HG03139 (cell line): Measurements from ENCODE around the gene CACNG7.
"Not testable (repeated sequence)": the region's sequence is repeated elsewhere in the genome, so short reads cannot be mapped to it uniquely, and the experiment has no call there.

Experiments
- ATAC-seq: cut with Tn5 transposase; IDR thresholded peaks from one replicate; pipeline ENCODE4 v1.9.1; 2021; ENCODE audit not compliant: unreplicated experiment

Gene CACNG7

GRCh38 chr19:53904909-53905308 is 4.2 kb upstream of the CACNG7 start:
- no peak for ATAC-seq

- no peak for ATAC-seq
Observed at GRCh38 chr19:53905787-53906186, 3.3 kb upstream of the CACNG7 start.

- ATAC-seq = no peak
Observed at GRCh38 chr19:53906211-53907192, 2.6 kb upstream of the CACNG7 start.

DNA sequence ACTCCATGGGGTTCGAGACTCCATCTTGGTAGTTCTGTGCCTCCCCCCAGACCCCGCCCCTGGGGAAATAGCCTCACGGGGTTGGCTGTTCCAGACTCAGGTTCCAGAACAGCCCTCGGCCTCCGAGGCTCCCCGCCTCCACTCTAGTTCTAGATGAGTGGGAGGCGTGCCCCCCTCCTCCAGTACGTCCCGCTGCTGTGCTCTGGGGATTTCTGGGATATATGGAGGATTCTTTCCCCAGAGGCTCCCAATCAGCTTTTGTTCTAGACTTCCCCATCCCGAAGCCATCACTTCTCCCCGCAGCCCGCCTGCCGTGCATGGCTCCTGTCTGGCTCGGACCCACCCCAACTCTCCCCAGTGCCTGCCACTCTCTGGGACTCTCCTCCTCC is 1.9 kb upstream of the CACNG7 start:
- no peak for ATAC-seq

DNA sequence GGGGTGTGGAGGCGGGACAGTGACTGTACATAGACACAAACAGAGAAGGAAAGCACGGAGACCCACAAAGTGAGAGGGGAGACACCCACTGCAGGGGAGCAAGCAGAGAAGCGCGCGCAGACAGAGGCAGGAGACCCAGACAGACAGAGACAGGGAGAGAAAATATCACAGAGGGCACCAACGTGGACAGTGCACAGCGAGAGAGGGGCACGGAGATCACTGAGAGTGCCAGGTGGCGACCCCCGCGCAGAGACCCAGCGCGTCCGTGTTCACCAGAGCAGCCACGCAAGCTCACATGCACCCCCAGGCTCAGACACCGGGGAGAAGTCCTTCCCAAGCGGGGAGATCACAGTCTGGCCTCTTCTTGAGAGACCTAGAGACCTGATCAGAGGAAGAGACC is 1.4 kb upstream of the CACNG7 start:
- no peak for ATAC-seq

DNA sequence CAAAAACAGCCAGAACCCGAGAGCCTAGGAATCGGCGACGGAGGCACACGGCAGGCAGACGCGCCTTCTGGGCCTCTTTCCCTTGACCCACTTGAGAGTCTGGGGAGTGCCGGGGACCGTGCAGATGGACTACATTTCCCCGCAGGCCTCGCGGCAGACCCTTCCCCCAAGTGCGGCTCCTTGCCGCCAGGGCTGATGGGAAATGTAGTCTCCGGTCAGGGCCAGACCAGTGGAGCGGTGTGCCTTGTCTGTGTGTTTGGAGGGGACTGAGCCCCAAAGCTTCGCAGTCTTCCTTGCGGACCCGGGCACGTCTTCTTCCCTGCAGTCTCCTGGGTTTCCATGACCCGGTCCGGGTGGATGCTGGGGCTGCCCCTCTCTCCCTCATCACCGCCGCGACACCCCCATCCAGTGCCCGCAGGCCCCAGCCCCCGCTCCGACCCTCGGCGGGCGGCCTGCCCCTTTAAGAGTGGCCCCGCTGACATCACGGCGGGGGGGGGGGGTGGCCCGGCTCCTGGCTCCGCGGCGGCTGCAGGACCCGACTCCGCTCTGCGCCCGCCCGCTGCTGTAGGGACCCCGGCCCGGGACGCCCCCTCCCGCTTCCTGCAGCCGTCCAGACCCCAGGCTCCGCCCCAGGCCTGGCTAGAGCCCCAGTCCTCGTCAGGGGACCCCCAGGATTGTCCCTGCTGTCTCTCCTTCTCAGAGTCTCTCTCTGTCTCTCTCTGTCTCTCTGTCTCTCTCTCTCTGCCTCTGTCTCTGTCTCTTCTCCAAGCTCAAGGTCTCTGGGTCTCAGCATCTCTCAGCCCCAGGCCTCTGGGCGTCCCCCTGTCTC is 758 bp upstream of the CACNG7 start:
- ATAC-seq = no peak

DNA sequence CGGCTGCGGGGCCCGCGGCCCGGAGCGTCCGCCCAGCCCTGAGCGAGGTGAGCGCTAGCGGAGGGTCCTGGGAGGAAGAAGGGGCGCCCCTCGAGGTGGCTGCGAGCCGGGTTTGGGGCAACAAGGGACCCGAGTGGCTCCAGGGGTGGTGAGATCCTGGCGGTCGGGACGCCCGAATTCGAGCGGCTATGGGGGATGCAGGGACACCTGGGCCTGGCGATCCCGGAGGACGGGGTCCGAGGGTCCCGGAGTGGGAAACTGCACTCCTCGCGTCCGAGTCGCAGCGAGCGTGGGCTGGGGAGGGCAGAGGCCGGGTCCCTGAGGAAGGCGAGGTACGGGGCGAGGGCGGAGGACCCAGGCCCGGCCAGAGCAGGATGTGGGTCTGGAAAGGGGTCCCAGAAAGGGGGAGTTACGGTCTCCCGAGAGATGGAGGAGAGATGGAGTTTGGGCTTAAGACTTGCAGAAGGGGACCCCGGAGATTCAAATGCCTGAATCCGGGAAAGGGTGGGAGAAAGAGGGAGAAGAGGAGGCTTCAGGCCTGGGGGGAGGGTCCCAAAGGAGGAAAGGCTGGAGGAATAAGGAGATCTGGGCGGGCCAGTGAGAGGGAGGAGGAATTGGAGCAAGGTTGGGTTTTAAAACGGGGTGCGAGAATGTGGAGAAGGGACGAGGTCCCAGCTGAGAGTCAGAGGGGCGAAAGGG is 542 bp downstream of the CACNG7 start:
- ATAC-seq = no peak

DNA sequence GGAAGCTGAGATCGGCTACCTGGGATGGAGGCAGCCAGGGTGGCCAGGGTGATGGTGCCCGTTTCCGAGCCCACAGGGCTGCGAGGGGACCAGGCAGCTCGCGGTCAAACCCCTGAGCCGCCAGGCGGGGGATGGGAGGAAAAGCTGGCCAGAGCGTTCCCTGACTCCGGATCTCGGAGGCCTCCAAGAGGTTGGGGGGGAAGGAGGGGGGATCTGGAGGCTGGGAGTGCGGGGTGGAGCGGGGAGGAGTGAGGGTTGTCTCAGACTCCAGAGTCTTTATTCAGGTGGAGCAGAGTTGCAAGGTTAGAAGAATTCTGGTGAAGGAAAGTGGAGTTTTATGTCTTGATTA is 1.1 kb downstream of the CACNG7 start:
- ATAC-seq = no peak

- ATAC-seq = no peak
Observed at GRCh38 chr19:53912653-53913052, 3.6 kb downstream of the CACNG7 start.

DNA sequence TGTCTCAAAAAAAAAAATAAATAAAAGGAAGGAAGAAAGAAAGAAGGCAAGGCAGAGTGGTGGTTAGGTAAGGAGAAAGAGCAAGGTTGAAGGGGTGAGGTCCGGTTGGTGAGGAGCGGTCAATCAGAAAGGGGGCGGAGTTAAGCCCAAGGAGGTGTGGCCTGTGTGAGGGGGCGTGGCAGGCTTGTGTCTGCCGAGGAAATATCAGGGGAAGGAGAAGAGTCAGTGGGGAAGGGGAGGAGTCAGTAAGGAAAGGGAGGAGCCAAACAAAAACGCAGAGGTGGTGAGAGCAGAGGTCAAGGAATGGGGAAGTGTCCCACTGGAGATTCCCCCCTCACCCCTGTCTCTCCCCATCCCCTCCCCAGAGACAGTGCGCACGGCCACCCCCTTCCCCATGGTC is 5.9 kb downstream of the CACNG7 start:
- ATAC-seq = no peak

GRCh38 chr19:53916004-53916403 is 6.9 kb downstream of the CACNG7 start:
- no peak for ATAC-seq

DNA sequence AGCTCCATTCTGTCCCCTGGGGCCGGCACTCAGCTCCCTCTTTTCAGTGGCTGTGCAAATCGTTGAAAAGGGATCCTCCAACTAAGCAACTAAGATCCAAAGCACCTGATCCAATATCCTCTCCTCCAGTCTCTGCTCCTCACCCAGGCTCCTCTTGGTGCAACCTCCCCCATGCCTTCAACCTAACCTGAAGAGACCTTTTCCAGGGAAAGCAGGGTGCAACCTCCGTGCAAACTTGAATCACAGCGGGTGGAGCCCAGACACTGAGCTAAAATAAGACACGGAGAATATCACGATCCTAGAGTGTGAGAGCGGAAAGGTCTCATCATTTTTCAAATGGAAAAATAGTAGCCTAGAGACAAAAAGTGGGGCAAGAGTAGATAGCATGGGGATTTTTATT is 8.3 kb downstream of the CACNG7 start:
- ATAC-seq = no peak

- no peak for ATAC-seq
Observed at GRCh38 chr19:53927739-53928138, 18.7 kb downstream of the CACNG7 start.

- no peak for ATAC-seq
Observed at GRCh38 chr19:53936029-53936428, 27.0 kb downstream of the CACNG7 start.

DNA sequence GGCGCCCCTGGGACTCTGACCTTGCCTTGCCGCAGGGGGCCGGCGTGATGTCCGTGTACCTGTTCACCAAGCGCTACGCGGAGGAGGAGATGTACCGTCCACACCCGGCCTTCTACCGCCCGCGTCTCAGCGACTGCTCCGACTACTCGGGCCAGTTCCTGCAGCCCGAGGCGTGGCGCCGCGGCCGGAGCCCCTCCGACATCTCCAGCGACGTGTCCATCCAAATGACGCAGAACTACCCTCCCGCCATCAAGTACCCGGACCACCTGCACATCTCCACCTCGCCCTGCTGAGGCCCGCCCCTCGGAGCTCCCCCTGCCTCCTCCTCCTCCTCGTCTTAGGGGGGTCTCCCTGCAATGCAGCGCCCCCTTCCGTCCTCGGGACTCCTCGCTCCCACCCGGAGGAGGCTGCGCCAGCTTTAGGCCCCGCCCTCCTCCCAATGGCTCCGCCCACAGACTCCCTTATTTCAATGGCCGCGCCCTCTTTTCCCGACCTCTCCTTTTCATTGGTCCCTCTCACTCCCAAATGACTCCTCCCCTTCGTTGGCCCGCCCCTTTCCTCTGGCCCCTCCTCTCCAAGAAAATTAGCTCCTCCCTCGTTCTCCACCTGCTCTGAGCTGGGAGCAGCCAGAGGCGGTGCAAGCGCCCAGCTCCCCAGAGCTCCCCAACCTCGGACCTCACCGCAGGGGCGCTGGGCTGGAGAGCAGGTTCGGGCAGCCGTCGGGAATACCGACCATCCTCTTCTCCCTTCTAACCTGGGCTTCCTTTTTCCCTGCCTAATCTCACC is 33.1 kb downstream of the CACNG7 start:
- ATAC-seq = no peak

DNA sequence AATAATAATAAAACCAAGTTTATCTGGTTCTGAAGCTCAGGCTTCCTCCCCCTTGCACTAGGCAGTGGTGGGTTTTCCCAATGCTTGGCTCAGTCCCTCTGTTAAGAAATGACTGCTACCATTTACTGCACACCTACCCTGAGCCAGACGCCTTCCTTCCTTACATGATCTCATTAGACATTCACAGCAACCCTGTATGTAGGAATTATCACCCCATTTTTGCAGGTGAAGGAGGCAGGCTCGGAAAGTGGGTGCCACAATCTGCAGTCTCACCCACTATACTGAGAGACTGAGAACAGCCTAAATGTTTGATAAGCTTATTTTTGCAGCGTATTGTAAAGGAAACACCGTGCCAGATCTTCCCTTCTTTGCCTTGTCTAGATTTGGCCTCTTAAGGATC is 35.3 kb downstream of the CACNG7 start:
- no peak for ATAC-seq

DNA sequence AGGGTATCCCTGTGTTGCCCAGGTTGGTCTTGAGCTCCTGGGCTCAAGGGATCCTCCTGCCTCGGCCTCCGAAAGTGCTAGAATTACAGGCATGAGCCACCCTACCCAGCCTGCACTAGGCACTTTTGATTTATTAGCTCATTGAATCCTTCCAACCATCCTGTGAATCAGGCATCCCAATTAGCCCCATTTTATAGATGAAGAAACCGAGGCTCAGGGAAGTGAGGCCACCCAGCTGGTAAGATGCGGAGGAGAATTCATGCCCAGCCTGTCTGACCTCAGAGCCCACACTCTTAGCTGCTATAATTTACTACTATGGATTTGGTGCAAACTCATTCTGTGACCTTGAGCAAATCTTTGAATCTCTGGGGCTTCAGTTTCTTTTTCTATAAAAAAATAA is 35.9 kb downstream of the CACNG7 start:
- ATAC-seq = no peak

DNA sequence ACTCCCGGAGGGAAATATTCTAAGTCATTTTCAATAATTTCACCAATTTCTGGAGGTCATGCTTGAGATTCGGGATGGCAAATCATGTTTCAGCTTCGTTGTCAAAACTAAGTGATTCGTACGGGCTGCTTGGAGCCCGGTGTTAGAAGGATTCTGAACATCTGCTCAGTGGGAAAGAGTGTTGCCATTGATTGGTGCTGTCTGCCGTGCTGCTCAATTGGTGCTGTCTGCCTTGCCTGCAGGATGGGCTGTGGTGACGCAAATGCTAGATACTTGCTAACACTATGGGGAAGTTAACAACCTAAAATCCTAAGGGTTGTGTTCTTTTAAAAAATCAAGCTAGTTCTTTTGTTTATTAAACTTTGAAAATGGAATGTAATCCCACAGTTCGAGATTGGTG is 36.4 kb downstream of the CACNG7 start:
- ATAC-seq = no peak

DNA sequence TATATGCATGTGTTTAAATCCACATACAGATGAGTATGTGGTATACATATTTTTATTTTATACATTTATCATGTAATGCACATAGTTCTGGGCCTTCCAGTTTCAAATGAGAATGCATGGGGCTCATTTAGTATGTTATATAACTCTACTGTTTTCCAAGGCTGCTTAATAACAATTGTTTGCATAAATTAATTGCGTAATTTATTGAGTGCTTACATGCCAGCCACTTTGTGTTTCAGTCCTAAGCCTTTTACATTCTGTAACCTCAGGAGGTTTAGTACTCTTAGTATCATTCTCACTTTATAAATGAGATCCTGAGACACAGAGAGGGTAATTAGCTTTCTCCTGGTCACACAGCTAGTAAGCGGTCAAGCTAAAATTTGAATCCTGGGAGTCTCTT is 36.9 kb downstream of the CACNG7 start:
- no peak for ATAC-seq

DNA sequence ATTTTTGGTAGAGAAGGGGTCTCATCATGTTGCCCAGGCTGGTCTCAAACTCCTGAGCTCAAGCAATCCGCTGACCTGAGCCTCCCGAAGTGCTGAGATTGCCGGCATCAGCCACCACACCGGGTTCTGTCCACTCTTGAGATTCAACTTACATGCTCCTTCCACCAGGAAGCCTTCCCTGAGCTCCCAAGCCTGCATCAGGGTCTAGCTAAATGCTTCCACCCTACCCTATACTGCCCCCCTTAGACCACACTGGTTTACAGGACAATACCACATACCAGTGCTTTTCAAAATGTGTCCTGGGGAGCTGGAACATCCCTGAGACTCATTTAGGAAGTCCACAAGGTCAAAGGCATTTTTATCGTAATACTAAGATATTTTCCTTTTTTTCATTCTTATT is 38.5 kb downstream of the CACNG7 start:
- ATAC-seq = no peak

DNA sequence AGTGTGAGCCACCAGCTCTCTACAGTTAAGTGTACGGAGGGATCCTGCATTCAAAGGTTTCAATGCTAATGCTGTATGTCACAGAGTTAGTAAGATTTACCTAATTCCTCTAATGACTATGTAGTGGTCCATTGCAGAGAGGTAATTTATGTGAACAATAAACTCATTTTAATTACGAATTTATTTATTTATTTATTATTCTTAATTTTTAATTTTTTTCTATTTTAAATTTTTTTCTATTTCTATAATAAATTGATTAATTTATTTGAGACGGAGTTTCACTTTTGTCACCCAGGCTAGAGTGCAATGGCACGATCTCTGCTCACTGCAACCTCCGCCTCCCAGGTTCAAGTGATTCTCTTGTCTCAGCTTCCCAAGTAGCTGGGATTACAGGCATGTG is 39.5 kb downstream of the CACNG7 start:
- not testable (repeated sequence) for ATAC-seq
